Neuron (in vitro differentiated cells): ENCODE results near the gene TMEM215.
"Not testable (repeated sequence)": the region's sequence is repeated elsewhere in the genome, so short reads cannot be mapped to it uniquely, and the experiment has no call there.

ENCODE experiments used
- H2AFZ ChIP-seq: one replicate; pipeline ENCODE4 v1.6.1; 2013; ENCODE audit warnings: low read depth, mild to moderate bottlenecking, inconsistent platforms, low read length, moderate library complexity
- H3K27me3 ChIP-seq: one replicate; pipeline ENCODE4 v1.6.1; 2013; ENCODE audit warnings: low read length; ENCODE audit not compliant: insufficient read depth
- H3K36me3 ChIP-seq: one replicate; pipeline ENCODE4 v1.6.1; 2013; ENCODE audit warnings: low read length; ENCODE audit not compliant: insufficient read depth
- H3K4me1 ChIP-seq: one replicate; pipeline ENCODE4 v1.6.1; 2013; ENCODE audit warnings: low read length; ENCODE audit not compliant: insufficient read depth
- H3K4me3 ChIP-seq: 2 replicates; pipeline ENCODE4 v1.5.1; 2013; ENCODE audit warnings: mild to moderate bottlenecking, low read length, moderate library complexity
- H3K9me3 ChIP-seq: one replicate; pipeline ENCODE4 v1.6.1; 2013; ENCODE audit warnings: low read length

Gene TMEM215

DNA sequence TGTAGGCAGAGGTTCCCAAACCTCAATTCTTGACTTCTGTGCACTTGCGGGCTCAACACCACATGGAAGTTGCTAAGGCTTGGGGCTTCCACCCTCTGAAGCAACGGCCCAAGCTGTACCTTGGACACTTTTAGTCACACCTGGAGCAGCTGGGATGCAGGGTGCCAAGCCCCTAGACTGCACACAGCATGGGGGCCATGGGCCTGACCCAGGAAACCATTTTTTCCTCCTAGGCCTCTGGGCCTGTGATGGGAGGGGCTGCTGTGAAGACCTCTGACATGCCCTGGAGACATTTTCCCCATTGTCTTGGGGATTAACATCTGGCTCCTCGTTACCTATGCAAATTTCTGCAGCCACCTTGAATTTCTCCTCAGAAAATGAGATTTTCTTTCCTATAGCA, 12.7 kb downstream of the TMEM215 start:
- not testable (repeated sequence) for H3K27me3 ChIP-seq, H3K4me1 ChIP-seq, H3K36me3 ChIP-seq, H2AFZ ChIP-seq, H3K9me3 ChIP-seq, H3K4me3 ChIP-seq

DNA sequence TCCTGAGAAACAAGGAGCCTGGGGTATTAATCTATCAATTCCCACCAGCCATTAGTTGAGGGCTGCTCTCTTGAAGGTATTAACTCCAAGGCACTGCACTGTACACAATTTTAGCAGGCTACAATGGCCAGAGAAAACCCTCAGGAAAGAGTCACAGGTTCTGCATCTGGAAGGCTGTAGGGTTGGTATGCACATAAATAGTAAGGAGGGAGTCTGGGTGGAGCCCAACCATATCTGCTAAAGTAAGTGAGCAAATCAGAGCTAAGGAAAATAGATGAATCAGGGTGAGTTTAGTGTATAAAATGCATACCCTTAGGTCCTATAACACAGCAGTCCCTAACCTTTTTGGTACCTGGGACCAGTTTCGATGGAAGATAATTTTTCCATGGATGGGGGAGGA, 18.2 kb downstream of the TMEM215 start:
- H3K27me3 ChIP-seq, result no peaks in the 10 kb centered on the region
- no peaks in the 10 kb centered on the region for H3K9me3 ChIP-seq
- H3K4me3 ChIP-seq, result no peak overlapping the region
- H3K4me1 ChIP-seq, result no peaks in the 10 kb centered on the region
- H2AFZ ChIP-seq, result no peak overlapping the region
- no peaks in the 10 kb centered on the region for H3K36me3 ChIP-seq

GRCh38 chr9:32807217-32807616, 23.9 kb downstream of the TMEM215 start:
- no peak overlapping the region for H2AFZ ChIP-seq
- no peaks in the 10 kb centered on the region for H3K4me1 ChIP-seq
- H3K9me3 ChIP-seq, result no peaks in the 10 kb centered on the region
- H3K36me3 ChIP-seq, result no peaks in the 10 kb centered on the region
- no peak overlapping the region for H3K4me3 ChIP-seq
- no peaks in the 10 kb centered on the region for H3K27me3 ChIP-seq

DNA sequence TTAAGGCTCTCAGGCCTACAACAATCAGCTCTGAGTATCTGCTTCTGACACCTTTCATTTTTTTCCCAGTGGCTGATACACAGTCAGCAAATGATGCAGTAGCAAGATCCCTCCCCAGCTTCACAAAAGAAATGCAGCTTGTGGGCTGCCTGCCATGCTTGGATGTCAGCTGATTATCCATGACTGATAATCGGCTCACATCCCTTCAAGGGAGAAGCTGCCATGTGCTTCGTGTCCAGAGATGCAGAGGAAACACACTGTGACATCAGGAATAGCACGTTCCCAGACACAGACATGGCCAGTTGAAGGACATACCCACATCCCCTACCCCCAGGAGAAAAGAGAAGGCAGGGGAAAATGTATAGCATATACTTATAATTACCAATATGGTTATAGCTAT, 27.9 kb downstream of the TMEM215 start:
- Histone ChIP-seq H3K36me3 (no peaks in the 10 kb centered on the region), H2AFZ (no peak overlapping the region), H3K4me3 (no peak overlapping the region), H3K27me3 (peaks cover 3% of the 10 kb centered on the region), H3K4me1 (no peaks in the 10 kb centered on the region), H3K9me3 (no peaks in the 10 kb centered on the region)

GRCh38 chr9:32820322-32820721, 37.0 kb downstream of the TMEM215 start:
- no peak overlapping the region for H2AFZ ChIP-seq
- H3K36me3 ChIP-seq, result no peaks in the 10 kb centered on the region
- H3K4me1 ChIP-seq, result no peaks in the 10 kb centered on the region
- H3K4me3 ChIP-seq, result no peak overlapping the region
- H3K9me3 ChIP-seq, result no peaks in the 10 kb centered on the region
- H3K27me3 ChIP-seq, result no peaks in the 10 kb centered on the region

GRCh38 chr9:32823101-32823500, 39.8 kb downstream of the TMEM215 start:
- no peak overlapping the region for H3K4me3 ChIP-seq
- H3K27me3 ChIP-seq, result no peaks in the 10 kb centered on the region
- no peaks in the 10 kb centered on the region for H3K36me3 ChIP-seq
- no peaks in the 10 kb centered on the region for H3K4me1 ChIP-seq
- no peaks in the 10 kb centered on the region for H3K9me3 ChIP-seq
- H2AFZ ChIP-seq, result no peak overlapping the region

- Histone ChIP-seq H2AFZ (no peak overlapping the region), H3K9me3 (no peaks in the 10 kb centered on the region), H3K27me3 (no peaks in the 10 kb centered on the region), H3K4me3 (no peak overlapping the region), H3K36me3 (no peaks in the 10 kb centered on the region), H3K4me1 (no peaks in the 10 kb centered on the region)
Measured at GRCh38 chr9:32823551-32823950, 40.2 kb downstream of the TMEM215 start.

DNA sequence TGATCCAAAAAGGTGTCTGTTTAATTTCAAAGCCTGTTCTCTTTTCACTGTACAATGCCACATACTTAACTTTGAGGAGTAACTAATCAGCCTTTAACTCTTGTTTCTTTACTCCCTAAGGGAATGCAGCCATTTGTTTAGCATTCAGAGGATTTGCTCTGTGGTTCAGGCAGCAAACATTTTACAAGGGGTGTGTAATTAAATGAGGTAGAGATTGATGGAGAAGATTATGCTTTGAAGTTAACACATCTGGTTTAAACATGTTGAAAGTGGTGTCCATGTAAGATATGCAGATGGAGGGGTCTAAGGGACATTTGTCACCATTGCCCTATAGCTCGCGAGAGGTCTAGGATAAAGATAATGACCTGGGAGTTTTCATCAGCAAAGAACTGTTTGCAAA, 41.9 kb downstream of the TMEM215 start:
- Histone ChIP-seq H3K27me3 (no peaks in the 10 kb centered on the region), H3K4me3 (no peak overlapping the region), H3K36me3 (no peaks in the 10 kb centered on the region), H3K4me1 (no peaks in the 10 kb centered on the region), H2AFZ (no peak overlapping the region), H3K9me3 (no peaks in the 10 kb centered on the region)

- Histone ChIP-seq H3K9me3 (no peaks in the 10 kb centered on the region), H3K36me3 (no peaks in the 10 kb centered on the region), H3K27me3 (no peaks in the 10 kb centered on the region), H2AFZ (no peak overlapping the region), H3K4me1 (peaks cover 6% of the 10 kb centered on the region), H3K4me3 (no peak overlapping the region)
Measured at GRCh38 chr9:32828861-32829260, 45.5 kb downstream of the TMEM215 start.

GRCh38 chr9:32832346-32832745, 49.0 kb downstream of the TMEM215 start:
- Histone ChIP-seq H3K9me3 (no peaks in the 10 kb centered on the region), H3K36me3 (no peaks in the 10 kb centered on the region), H3K4me1 (peaks cover 6% of the 10 kb centered on the region), H3K27me3 (no peaks in the 10 kb centered on the region), H3K4me3 (no peak overlapping the region), H2AFZ (no peak overlapping the region)
